Measurements from ENCODE around the gene GPR173. TPM values are rescaled to one million over a fixed set of nuclear protein-coding genes. Genes with fewer than 3 reads are reported as not detected.

The GPR173 gene
- total and polyA plus RNA-seq, 2 experiments from 2014 or later: 3.6 to 12.6 TPM

- Histone ChIP-seq H3K9me3 (ENCODE audit: low read depth) (no peaks in the 10 kb centered on the region), H3K4me3 (no peak overlapping the region), H3K36me3 (peaks cover 3% of the 10 kb centered on the region), H3K27me3 (no peaks in the 10 kb centered on the region), H3K27ac (no peak overlapping the region), H3K4me1 (ENCODE audit: low read depth) (no peaks in the 10 kb centered on the region)
- no peak for DNase-seq (ENCODE audit: low read depth in 1 of 2, low spot score in 1 of 2)
- no peak for TF ChIP-seq CTCF (IDR thresholded peaks at IDR 0.05; ENCODE audit: low read depth, low read length)
Observed at GRCh38 chrX:53091354-53091753, 42.8 kb downstream of the GPR173 start.

GRCh38 chrX:53093177-53093655 is 44.6 kb downstream of the GPR173 start:
- no peaks in the 10 kb centered on the region for H3K4me1 ChIP-seq (ENCODE audit: low read depth)
- H3K27me3 ChIP-seq: no peaks in the 10 kb centered on the region
- H3K36me3 ChIP-seq: no peaks in the 10 kb centered on the region
- no peaks in the 10 kb centered on the region for H3K9me3 ChIP-seq (ENCODE audit: low read depth)
- peak overlapping the region; percentile 48 for H3K4me3 ChIP-seq
- peak overlapping the region; percentile 82 for H3K27ac ChIP-seq
- DNase-seq (ENCODE audit: low read depth in 1 of 2, low spot score in 1 of 2): peak; percentile 81 to 86
- peak; percentile 56 for TF ChIP-seq CTCF (IDR thresholded peaks at IDR 0.05; ENCODE audit: low read depth, low read length)

GRCh38 chrX:53093748-53094581 is 45.4 kb downstream of the GPR173 start, which contains the start of gene KANTR:
TSS of gene KANTR (plus strand) at chrX:53094142. CDS start at chrX:53124273, 30,131 bp downstream.
- DNase-seq (ENCODE audit: low read depth in 1 of 2, low spot score in 1 of 2): peak; percentile 93 to 95
- H3K4me3 ChIP-seq: peak within 1 kb of the TSS; percentile 54
- H3K9me3 ChIP-seq (ENCODE audit: low read depth): no peaks in the 10 kb centered on the region
- H3K27ac ChIP-seq: peak within 1 kb of the TSS; percentile 91
- no peaks in the 10 kb centered on the region for H3K36me3 ChIP-seq
- TF ChIP-seq CTCF (IDR thresholded peaks at IDR 0.05; ENCODE audit: low read depth, low read length): no peak
- H3K4me1 ChIP-seq (ENCODE audit: low read depth): no peaks in the 10 kb centered on the region
- H3K27me3 ChIP-seq: no peaks in the 10 kb centered on the region

GRCh38 chrX:53094582-53094905 is 46.0 kb downstream of the GPR173 start:
- Histone ChIP-seq H3K4me1 (ENCODE audit: low read depth) (no peaks in the 10 kb centered on the region), H3K9me3 (ENCODE audit: low read depth) (no peaks in the 10 kb centered on the region), H3K27me3 (no peaks in the 10 kb centered on the region), H3K27ac (peak overlapping the region; percentile 91), H3K36me3 (no peaks in the 10 kb centered on the region), H3K4me3 (peak overlapping the region; percentile 54)
- no peak for DNase-seq (ENCODE audit: low read depth in 1 of 2, low spot score in 1 of 2)
- TF ChIP-seq CTCF (IDR thresholded peaks at IDR 0.05; ENCODE audit: low read depth, low read length): no peak

GRCh38 chrX:53095796-53096195 is 47.2 kb downstream of the GPR173 start:
- no peak for DNase-seq (ENCODE audit: low read depth in 1 of 2, low spot score in 1 of 2)
- Histone ChIP-seq H3K4me3 (no peak overlapping the region), H3K9me3 (ENCODE audit: low read depth) (no peaks in the 10 kb centered on the region), H3K4me1 (ENCODE audit: low read depth) (no peaks in the 10 kb centered on the region), H3K27me3 (no peaks in the 10 kb centered on the region), H3K36me3 (no peaks in the 10 kb centered on the region), H3K27ac (no peak overlapping the region)
- no peak for TF ChIP-seq CTCF (IDR thresholded peaks at IDR 0.05; ENCODE audit: low read depth, low read length)
